Measurements from ENCODE around the gene UGGT2.

DNA sequence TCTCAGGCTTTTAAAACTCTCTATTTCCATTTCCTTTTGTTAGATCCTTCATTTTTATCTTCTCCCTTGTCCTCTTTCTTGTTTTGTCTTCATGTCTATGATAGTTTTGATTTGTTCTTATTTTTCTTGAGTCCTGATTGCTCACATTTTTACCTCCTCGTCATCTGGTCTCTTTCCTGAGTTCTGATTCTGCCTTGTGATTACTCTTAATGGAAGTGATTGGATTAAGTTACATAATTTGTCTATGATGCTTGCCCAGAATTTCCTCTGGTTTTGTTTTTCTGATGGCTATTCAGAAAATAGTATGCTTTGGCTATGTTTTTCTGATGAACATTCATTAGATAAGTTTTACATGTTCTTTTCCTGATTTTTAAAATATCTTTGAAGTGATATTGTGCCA is 273.7 kb downstream of the UGGT2 start:
- TF ChIP-seq, protein P1, sequence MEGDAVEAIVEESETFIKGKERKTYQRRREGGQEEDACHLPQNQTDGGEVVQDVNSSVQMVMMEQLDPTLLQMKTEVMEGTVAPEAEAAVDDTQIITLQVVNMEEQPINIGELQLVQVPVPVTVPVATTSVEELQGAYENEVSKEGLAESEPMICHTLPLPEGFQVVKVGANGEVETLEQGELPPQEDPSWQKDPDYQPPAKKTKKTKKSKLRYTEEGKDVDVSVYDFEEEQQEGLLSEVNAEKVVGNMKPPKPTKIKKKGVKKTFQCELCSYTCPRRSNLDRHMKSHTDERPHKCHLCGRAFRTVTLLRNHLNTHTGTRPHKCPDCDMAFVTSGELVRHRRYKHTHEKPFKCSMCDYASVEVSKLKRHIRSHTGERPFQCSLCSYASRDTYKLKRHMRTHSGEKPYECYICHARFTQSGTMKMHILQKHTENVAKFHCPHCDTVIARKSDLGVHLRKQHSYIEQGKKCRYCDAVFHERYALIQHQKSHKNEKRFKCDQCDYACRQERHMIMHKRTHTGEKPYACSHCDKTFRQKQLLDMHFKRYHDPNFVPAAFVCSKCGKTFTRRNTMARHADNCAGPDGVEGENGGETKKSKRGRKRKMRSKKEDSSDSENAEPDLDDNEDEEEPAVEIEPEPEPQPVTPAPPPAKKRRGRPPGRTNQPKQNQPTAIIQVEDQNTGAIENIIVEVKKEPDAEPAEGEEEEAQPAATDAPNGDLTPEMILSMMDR (IDR thresholded peaks at IDR 0.05; ENCODE audit: low read depth, low read length), result no peak
- TF ChIP-seq EZH2phosphoT487 (IDR thresholded peaks at IDR 0.05; ENCODE audit: low read depth), result no peak
